Spleen (tissue), 11 donors: ENCODE results near the gene CACNG5. TPM values are rescaled to one million over a fixed set of nuclear protein-coding genes. Genes with fewer than 3 reads are reported as not detected.

Experiments used
- DNase-seq: peaks from one replicate; pipeline ENCODE4 v3.0.0-alpha.2; 2020
- H3K27ac ChIP-seq, 8 donors: fragments of 200-600 bp; sonication (generic) in 7 of 8; 1 replicate in 4 of 8; 2 replicates in 4 of 8; pipeline versions ENCODE4 v1.5.0 to v1.8.0; 2016 to 2021; ENCODE audit warnings: inconsistent platforms in 4 of 8, mild to moderate bottlenecking in 4 of 8, moderate library complexity in 1 of 8
- H3K27me3 ChIP-seq, 7 donors: fragments of 200-600 bp; sonication (generic) in 6 of 7; replicated peaks in 1 of 7; 1 replicate in 4 of 7; 2 replicates in 3 of 7; pipeline versions ENCODE4 v1.5.0 to v1.8.0; 2016 to 2021; ENCODE audit warnings: inconsistent platforms in 3 of 7, mild to moderate bottlenecking in 1 of 7
- H3K36me3 ChIP-seq, 6 donors: fragments of 200-600 bp; sonication (generic) in 5 of 6; 1 replicate in 4 of 6; 2 replicates in 2 of 6; pipeline versions ENCODE4 v1.5.0 to v1.8.0; 2016 to 2021; ENCODE audit warnings: inconsistent platforms in 2 of 6
- H3K4me1 ChIP-seq, 6 donors: fragments of 200-600 bp; sonication (generic) in 5 of 6; 1 replicate in 3 of 6; 2 replicates in 3 of 6; pipeline versions ENCODE4 v1.5.0 to v1.8.0; 2016 to 2021; ENCODE audit warnings: inconsistent platforms in 3 of 6
- H3K4me3 ChIP-seq, 8 donors: fragments of 200-600 bp; sonication (generic) in 7 of 8; 1 replicate in 4 of 8; 2 replicates in 4 of 8; pipeline versions ENCODE4 v1.5.0 to v1.8.0; 2016 to 2021; ENCODE audit warnings: inconsistent platforms in 4 of 8, mild to moderate bottlenecking in 4 of 8, moderate library complexity in 2 of 8
- H3K9me3 ChIP-seq, 8 donors: fragments of 200-600 bp; sonication (generic) in 7 of 8; 1 replicate in 4 of 8; 2 replicates in 4 of 8; pipeline versions ENCODE4 v1.5.0 to v1.8.0; 2016 to 2021; ENCODE audit warnings: inconsistent platforms in 4 of 8
- POLR2A ChIP-seq, 3 donors: fragments of 450-650 bp; IDR thresholded peaks; one replicate each; pipeline ENCODE4 v1.5.1; 2017; ENCODE audit warnings: antibody characterized with exemption in 3 of 3, mild to moderate bottlenecking in 1 of 3
- POLR2AphosphoS5 ChIP-seq, 3 donors: sonication (generic); formaldehyde crosslinking; IDR thresholded peaks; one replicate each; pipeline ENCODE4 v1.5.1; 2017; ENCODE audit warnings: antibody characterized with exemption in 3 of 3
- WGBS, 5 donors: extraction: QIAGEN DNeasy Blood & Tissue Kit in 3 of 5; methylation state at CpG; one replicate each; pipeline versions ENCODE4 v1.1.5 to v1.1.7; 2013 to 2018; 5-methylcytosine and 5-hydroxymethylcytosine counted together
- intact Hi-C: fragments of 100-400 bp; cut with DNase I; formaldehyde crosslinking; loops from one replicate; pipeline ENCODE4 v1.15.0; 2023; ENCODE audit warnings: low total_unique reads
- polyA plus RNA-seq, 3 donors: library from polyadenylated mRNA; stranded (reverse); fragments of 200-250 nt; gene quantifications; one replicate each; pipeline ENCODE4 v1.2.1, GENCODE V29; 2013
- total RNA-seq, 7 donors: library from RNA; depleted of rRNA in 3 of 7; stranded (reverse); fragments of >200 nt in 3 of 7; fragmentation: NEBNext Ultra II Directional in 4 of 7; extraction: Animal tissue kit (Norgen Biotek cat#: 25700) in 4 of 7; gene quantifications; one replicate each; pipeline versions ENCODE4 v1.1.0 to v1.2.1, GENCODE V29; 2016 to 2021
- TF ChIP-seq, protein P1 (sequence below), 11 experiments: fragments of 200-600 bp in 7 of 11; fragments of 450-650 bp in 4 of 11; sonication (generic) in 4 of 11; IDR thresholded peaks in 8 of 11; conservative IDR thresholded peaks in 3 of 11; 1 replicate in 7 of 11; 2 replicates in 4 of 11; pipeline versions ENCODE4 v1.4.0 to v1.8.0; 2016 to 2021; ENCODE audit warnings: antibody characterized with exemption in 11 of 11, inconsistent platforms in 4 of 11, mild to moderate bottlenecking in 1 of 11
- donor health status: healthy with polysubstance abuse.
- donor health status: DM: no; HTN: no; CAD: no; lungs with moderate emphysema.
- donor health status: DM: no; HTN: no; CAD: no.
- donor health status: Bipolar disorder and iron deficiency.
- donor health status: healthy.
- donor health status: DM: no; HTN: no; CAD: no.
- donor health status: DM: yes; HTN: yes; CAD: no.

Gene CACNG5
- total and polyA plus RNA-seq, 10 donors: 0.13 to 0.79 (median 0.54) TPM; not detected in 5

GRCh38 chr17:66841328-66841727 lies 6.4 kb downstream of the CACNG5 start:
- Histone ChIP-seq H3K36me3 (no peaks in the 10 kb centered on the region), H3K4me1 (no peaks in the 10 kb centered on the region), H3K27me3 (peaks cover 0 to 48% (median 1%) of the 10 kb centered on the region in 7 donors), H3K4me3 (no peak overlapping the region), H3K27ac (no peak overlapping the region), H3K9me3 (peaks cover 0 to 3% (median 0%) of the 10 kb centered on the region in 8 donors)
- TF ChIP-seq POLR2AphosphoS5 (IDR thresholded peaks at IDR 0.05) (no peak), POLR2A (IDR thresholded peaks at IDR 0.05) (no peak)
- TF ChIP-seq, protein P1, sequence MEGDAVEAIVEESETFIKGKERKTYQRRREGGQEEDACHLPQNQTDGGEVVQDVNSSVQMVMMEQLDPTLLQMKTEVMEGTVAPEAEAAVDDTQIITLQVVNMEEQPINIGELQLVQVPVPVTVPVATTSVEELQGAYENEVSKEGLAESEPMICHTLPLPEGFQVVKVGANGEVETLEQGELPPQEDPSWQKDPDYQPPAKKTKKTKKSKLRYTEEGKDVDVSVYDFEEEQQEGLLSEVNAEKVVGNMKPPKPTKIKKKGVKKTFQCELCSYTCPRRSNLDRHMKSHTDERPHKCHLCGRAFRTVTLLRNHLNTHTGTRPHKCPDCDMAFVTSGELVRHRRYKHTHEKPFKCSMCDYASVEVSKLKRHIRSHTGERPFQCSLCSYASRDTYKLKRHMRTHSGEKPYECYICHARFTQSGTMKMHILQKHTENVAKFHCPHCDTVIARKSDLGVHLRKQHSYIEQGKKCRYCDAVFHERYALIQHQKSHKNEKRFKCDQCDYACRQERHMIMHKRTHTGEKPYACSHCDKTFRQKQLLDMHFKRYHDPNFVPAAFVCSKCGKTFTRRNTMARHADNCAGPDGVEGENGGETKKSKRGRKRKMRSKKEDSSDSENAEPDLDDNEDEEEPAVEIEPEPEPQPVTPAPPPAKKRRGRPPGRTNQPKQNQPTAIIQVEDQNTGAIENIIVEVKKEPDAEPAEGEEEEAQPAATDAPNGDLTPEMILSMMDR (IDR thresholded peaks at IDR 0.05 in 8 of 11, conservative IDR thresholded peaks at IDR 0.05 in 3 of 11): no peak
- DNase-seq: no peak
- intact Hi-C loops: no loop called here
- WGBS, 5 donors: 36 to 79% (median 42%) methylated on average over 4 of the region's 4 CpGs

DNA sequence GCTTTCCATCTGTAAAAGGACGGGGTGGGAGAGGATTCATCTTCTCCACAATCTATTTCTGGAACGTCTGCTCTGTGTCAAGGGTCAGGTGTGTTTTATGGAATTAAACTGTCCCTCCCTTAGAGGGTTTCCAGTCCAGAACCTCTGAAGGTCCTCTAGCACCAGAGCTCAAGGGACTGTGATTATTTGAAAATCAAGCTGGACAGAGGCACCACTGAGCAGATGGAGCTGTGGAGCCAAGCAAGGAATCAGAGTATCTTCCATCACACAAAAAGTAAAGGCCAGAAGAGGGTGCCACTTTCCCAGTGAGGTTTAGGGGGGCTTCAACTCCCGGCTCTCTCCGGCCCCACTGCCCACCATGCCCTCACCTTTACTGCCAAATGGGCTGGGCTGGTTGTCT lies 6.8 kb downstream of the CACNG5 start:
- no peak for DNase-seq
- H3K27ac ChIP-seq: no peak overlapping the region
- no peak overlapping the region for H3K4me3 ChIP-seq
- 55 to 76% (median 71%) methylated on average over 3 to 4 of the region's 4 CpGs for WGBS, 5 donors
- intact Hi-C loops: no loop called here
- peaks cover 0 to 44% (median 0%) of the 10 kb centered on the region in 7 donors for H3K27me3 ChIP-seq
- TF ChIP-seq POLR2A (IDR thresholded peaks at IDR 0.05) (no peak), POLR2AphosphoS5 (IDR thresholded peaks at IDR 0.05) (no peak)
- TF ChIP-seq, protein P1 (IDR thresholded peaks at IDR 0.05 in 8 of 11, conservative IDR thresholded peaks at IDR 0.05 in 3 of 11): no peak
- H3K36me3 ChIP-seq: no peaks in the 10 kb centered on the region
- H3K9me3 ChIP-seq: peaks cover 0 to 6% (median 0%) of the 10 kb centered on the region in 8 donors
- no peaks in the 10 kb centered on the region for H3K4me1 ChIP-seq

GRCh38 chr17:66842505-66842904 lies 7.6 kb downstream of the CACNG5 start:
- no peak overlapping the region for H3K4me3 ChIP-seq
- H3K4me1 ChIP-seq: no peaks in the 10 kb centered on the region
- H3K27ac ChIP-seq: no peak overlapping the region
- H3K27me3 ChIP-seq: peaks cover 0 to 36% (median 0%) of the 10 kb centered on the region in 7 donors
- peaks cover 0 to 11% (median under 1%) of the 10 kb centered on the region in 8 donors for H3K9me3 ChIP-seq
- intact Hi-C loops: no loop called here
- no peaks in the 10 kb centered on the region for H3K36me3 ChIP-seq
- WGBS, 5 donors: 49 to 78% (median 60%) methylated on average over 5 of the region's 5 CpGs
- no peak for DNase-seq
- TF ChIP-seq POLR2AphosphoS5 (IDR thresholded peaks at IDR 0.05) (no peak), POLR2A (IDR thresholded peaks at IDR 0.05) (no peak)
- TF ChIP-seq, protein P1 (IDR thresholded peaks at IDR 0.05 in 8 of 11, conservative IDR thresholded peaks at IDR 0.05 in 3 of 11): no peak

- H3K27me3 ChIP-seq: peaks cover 0 to 40% (median 0%) of the 10 kb centered on the region in 7 donors
- WGBS, 5 donors: 89 to 96% (median 92%) methylated on average over 3 of the region's 3 CpGs
- TF ChIP-seq POLR2A (IDR thresholded peaks at IDR 0.05): no peak
- TF ChIP-seq, protein P1 (IDR thresholded peaks at IDR 0.05 in 8 of 11, conservative IDR thresholded peaks at IDR 0.05 in 3 of 11): no peak
- no peak overlapping the region for H3K4me3 ChIP-seq
- no peaks in the 10 kb centered on the region for H3K36me3 ChIP-seq
- DNase-seq: no peak
- H3K27ac ChIP-seq: no peak overlapping the region
- intact Hi-C loops: no loop called here
- H3K9me3 ChIP-seq: peaks cover 0 to 11% (median 1%) of the 10 kb centered on the region in 8 donors
- H3K4me1 ChIP-seq: no peaks in the 10 kb centered on the region
Measured at GRCh38 chr17:66842959-66843358, 8.0 kb downstream of the CACNG5 start.
